Thyroid gland (tissue), 4 donors: ENCODE measurements around the gene GNAQ. TPM values are rescaled to one million over a fixed set of nuclear protein-coding genes. Genes with fewer than 3 reads are reported as not detected.

ENCODE experiments used
- DNase-seq, 2 donors: peaks; one replicate each; pipeline ENCODE4 v3.0.0-alpha.2; 2019
- H3K27ac ChIP-seq, 3 donors: fragments of 200-600 bp; sonication (generic); 1 replicate in 2 of 3; 2 replicates in 1 of 3; pipeline ENCODE4 v1.5.1; 2016 to 2019; ENCODE audit warnings: mild to moderate bottlenecking in 1 of 3, moderate library complexity in 1 of 3
- H3K27me3 ChIP-seq: fragments of 200-600 bp; sonication (generic); one replicate; pipeline ENCODE4 v1.5.1; 2019
- H3K36me3 ChIP-seq, 2 donors: fragments of 200-600 bp; sonication (generic); one replicate each; pipeline ENCODE4 v1.5.1; 2016 to 2019
- H3K4me1 ChIP-seq, 2 donors: fragments of 200-600 bp; sonication (generic); one replicate each; pipeline ENCODE4 v1.5.1; 2017 to 2019
- H3K4me3 ChIP-seq, 3 donors: fragments of 200-600 bp; sonication (generic); replicated peaks in 1 of 3; 1 replicate in 2 of 3; 2 replicates in 1 of 3; pipeline ENCODE4 v1.5.1; 2016; ENCODE audit warnings: mild to moderate bottlenecking in 1 of 3
- H3K9me3 ChIP-seq: fragments of 200-600 bp; sonication (generic); one replicate; pipeline ENCODE4 v1.5.1; 2017
- CTCF ChIP-seq, 6 experiments: fragments of 200-600 bp in 3 of 6; fragments of 450-650 bp in 3 of 6; sonication (generic) in 3 of 6; IDR thresholded peaks; one replicate each; pipeline ENCODE4 v1.5.1; 2016 to 2019; ENCODE audit warnings: antibody characterized with exemption in 6 of 6, mild to moderate bottlenecking in 2 of 6, inconsistent platforms in 1 of 6, moderate library complexity in 1 of 6
- POLR2A ChIP-seq, 2 donors: fragments of 450-650 bp; IDR thresholded peaks; one replicate each; pipeline ENCODE4 v1.6.1; 2017; ENCODE audit warnings: antibody characterized with exemption in 2 of 2, mild to moderate bottlenecking in 2 of 2, moderate library complexity in 1 of 2
- WGBS, 2 donors: methylation state at CpG; one replicate each; pipeline ENCODE4 v1.1.5; 2017; 5-methylcytosine and 5-hydroxymethylcytosine counted together
- intact Hi-C: fragments of 100-400 bp; cut with DNase I; formaldehyde crosslinking; loops from one replicate; pipeline ENCODE4 v1.15.1; 2023
- total RNA-seq, 4 donors: library from RNA; depleted of rRNA; stranded (reverse); fragments of >200 nt; gene quantifications; one replicate each; pipeline ENCODE4 v1.2.3, GENCODE V29; 2016

Gene GNAQ
- total RNA-seq, 4 donors from 2014 or later = 40.0 to 60.8 (median 58.1) TPM

GRCh38 chr9:77951369-77951768 is 80.2 kb downstream of the GNAQ start:
- Histone ChIP-seq H3K27me3 (no peaks in the 10 kb centered on the region), H3K4me1 (peaks cover 28 to 62% of the 10 kb centered on the region in 2 donors), H3K9me3 (no peaks in the 10 kb centered on the region), H3K4me3 (no peak overlapping the region), H3K36me3 (no peaks in the 10 kb centered on the region), H3K27ac (no peak overlapping the region)
- intact Hi-C loops = loop anchor here (10.0 kb wide), 1 partner anchor 47 kb away; no protein-coding TSS in a partner anchor
- DNase-seq = no peak
- TF ChIP-seq POLR2A (IDR thresholded peaks at IDR 0.05) = no peak
- TF ChIP-seq CTCF (IDR thresholded peaks at IDR 0.05) = no peak
- WGBS, 2 donors = 88 to 97% methylated on average over 1 of the region's 1 CpG

GRCh38 chr9:77949751-77950436 is 81.7 kb downstream of the GNAQ start:
- TF ChIP-seq POLR2A (IDR thresholded peaks at IDR 0.05) (no peak), CTCF (IDR thresholded peaks at IDR 0.05) (no peak)
- no peaks in the 10 kb centered on the region for H3K36me3 ChIP-seq
- no peaks in the 10 kb centered on the region for H3K9me3 ChIP-seq
- no peak for DNase-seq
- no peaks in the 10 kb centered on the region for H3K27me3 ChIP-seq
- 79 to 86% methylated on average over 5 of the region's 5 CpGs for WGBS, 2 donors
- intact Hi-C loops = loop anchor here (10.0 kb wide), 1 partner anchor 45 kb away; no protein-coding TSS in a partner anchor
- peaks cover 41 to 77% of the 10 kb centered on the region in 2 donors for H3K4me1 ChIP-seq
- no peak overlapping the region for H3K4me3 ChIP-seq
- no peak overlapping the region for H3K27ac ChIP-seq

GRCh38 chr9:77947651-77948050 is 84.0 kb downstream of the GNAQ start:
- intact Hi-C loops = no loop called here
- Histone ChIP-seq H3K27ac (no peak overlapping the region), H3K36me3 (no peaks in the 10 kb centered on the region), H3K9me3 (no peaks in the 10 kb centered on the region), H3K4me3 (no peak overlapping the region), H3K27me3 (no peaks in the 10 kb centered on the region), H3K4me1 (peaks cover 41 to 74% of the 10 kb centered on the region in 2 donors)
- no peak for DNase-seq
- WGBS, 2 donors = 84 to 86% methylated on average over 3 of the region's 3 CpGs
- TF ChIP-seq CTCF (IDR thresholded peaks at IDR 0.05) (no peak), POLR2A (IDR thresholded peaks at IDR 0.05) (no peak)

- intact Hi-C loops = no loop called here
Observed at GRCh38 chr9:77946969-77947620, 84.5 kb downstream of the GNAQ start.

More at GRCh38 chr9:77946969-77947620, 84.5 kb downstream of the GNAQ start:
- H3K27ac ChIP-seq = peak overlapping the region in 1 of 3 donors; percentile 55
- TF ChIP-seq POLR2A (IDR thresholded peaks at IDR 0.05) (no peak), CTCF (IDR thresholded peaks at IDR 0.05) (no peak)
- DNase-seq = no peak
- no peaks in the 10 kb centered on the region for H3K36me3 ChIP-seq
- H3K4me3 ChIP-seq = no peak overlapping the region
- peaks cover 36 to 74% of the 10 kb centered on the region in 2 donors for H3K4me1 ChIP-seq
- no peaks in the 10 kb centered on the region for H3K27me3 ChIP-seq
- H3K9me3 ChIP-seq = no peaks in the 10 kb centered on the region
- WGBS, 2 donors = 75 to 80% methylated on average over 5 of the region's 5 CpGs
